A549 (cell line): ENCODE data around the gene KRT7. TPM values are rescaled to one million over a fixed set of nuclear protein-coding genes. Genes with fewer than 3 reads are reported as not detected.

Experiments used
- ATAC-seq, 2 experiments: fragments of 200-7000 bp in 1 of 2; fragments of >200 bp in 1 of 2; cut with Nextera tagmentation in 1 of 2; cut with Tn5 transposase in 1 of 2; 3 replicates each; pipeline versions ENCODE4 v1.8.0 to v1.9.1; 2018 to 2020; ENCODE audit warnings: mild to moderate bottlenecking in 1 of 2, moderate library complexity in 1 of 2
- CTCF ChIA-PET: fragments of 300-600 bp; sonication (Branson Sonifier 250); formaldehyde crosslinking; extraction: SDS; loops from one replicate; lab custom pipeline; 2021; ENCODE audit warnings: antibody characterized with exemption, inconsistent platforms; lab: Yijun Ruan, JAX
- POLR2A ChIA-PET: fragments of 350-600 bp; formaldehyde crosslinking; extraction: SDS; loops from one replicate; lab custom pipeline; 2021; ENCODE audit warnings: antibody characterized with exemption, inconsistent platforms; lab: Yijun Ruan, JAX
- DNase-seq, 2 experiments: peaks; one replicate each; pipeline versions ENCODE4 v3.0.0 to v3.0.0-alpha.2; 2011 to 2016; ENCODE audit warnings: low read depth in 1 of 2, low spot score in 1 of 2
- FAIRE-seq: peaks from 2 replicates; lab custom pipeline; 2011; peaks lifted over from hg19 to GRCh38; lab: Jason Lieb, UNC
- H3K27ac ChIP-seq, 2 experiments: fragments of >200 bp; sonication (Bioruptor Twin); formaldehyde crosslinking; 3 replicates each; pipeline ENCODE4 v1.5.1; 2016 to 2017
- H3K4me1 ChIP-seq: fragments of >200 bp; sonication (Bioruptor Twin); formaldehyde crosslinking; 3 replicates; pipeline ENCODE4 v1.6.1; 2016
- H3K4me2 ChIP-seq: fragments of >200 bp; sonication (Bioruptor Twin); formaldehyde crosslinking; 3 replicates; pipeline ENCODE4 v1.6.1; 2016
- H3K4me3 ChIP-seq: fragments of >200 bp; sonication (Bioruptor Twin); formaldehyde crosslinking; 3 replicates; pipeline ENCODE4 v1.5.1; 2016
- H3K9me3 ChIP-seq: fragments of >200 bp; sonication (Bioruptor Twin); formaldehyde crosslinking; 3 replicates; pipeline ENCODE4 v1.6.1; 2016
- EHF ChIP-seq: fragments of 250-450 bp; sonication (Bioruptor Pico); IDR thresholded peaks from 2 replicates; pipeline ENCODE4 v1.5.0; 2020; ENCODE audit warnings: mild to moderate bottlenecking
- FOSB ChIP-seq: fragments of 250-450 bp; sonication (Bioruptor Pico); IDR thresholded peaks from 2 replicates; pipeline ENCODE4 v1.5.0; 2020; ENCODE audit warnings: mild to moderate bottlenecking, moderate library complexity
- FOXS1 ChIP-seq: fragments of 250-450 bp; sonication (Bioruptor Pico); IDR thresholded peaks from 2 replicates; pipeline ENCODE4 v1.5.0; 2020; ENCODE audit warnings: mild to moderate bottlenecking, moderate library complexity
- HOXA7 ChIP-seq: fragments of 250-450 bp; sonication (Bioruptor Pico); IDR thresholded peaks from 2 replicates; pipeline ENCODE4 v1.5.0; 2020; ENCODE audit warnings: mild to moderate bottlenecking, moderate library complexity
- HOXB5 ChIP-seq: fragments of 250-450 bp; sonication (Bioruptor Pico); IDR thresholded peaks from 2 replicates; pipeline ENCODE4 v1.5.0; 2020; ENCODE audit warnings: mild to moderate bottlenecking, moderate library complexity
- NPAS2 ChIP-seq: fragments of 250-450 bp; sonication (Bioruptor Pico); IDR thresholded peaks from 2 replicates; pipeline ENCODE4 v1.8.0; 2022; ENCODE audit warnings: mild to moderate bottlenecking, moderate library complexity, borderline replicate concordance
- NR3C1 ChIP-seq: fragments of >200 bp; sonication (Bioruptor Twin); formaldehyde crosslinking; IDR thresholded peaks from 3 replicates; pipeline ENCODE4 v1.6.1; 2017
- POLR2A ChIP-seq: IDR thresholded peaks from 2 replicates; pipeline ENCODE4 v1.6.1; 2012; ENCODE audit warnings: mild to moderate bottlenecking, low read length
- POLR2AphosphoS2 ChIP-seq: conservative IDR thresholded peaks from 2 replicates; pipeline ENCODE4 v1.6.1; 2012; ENCODE audit warnings: low read length, improper control_type of control experiment, inconsistent platforms
- RAD21 ChIP-seq, 2 experiments: fragments of >200 bp in 1 of 2; sonication (Bioruptor Twin) in 1 of 2; formaldehyde crosslinking in 1 of 2; IDR thresholded peaks in 1 of 2; conservative IDR thresholded peaks in 1 of 2; 2 replicates in 1 of 2; 3 replicates in 1 of 2; pipeline ENCODE4 v1.6.1; 2012 to 2018; ENCODE audit warnings: inconsistent platforms in 1 of 2
- RARB ChIP-seq: fragments of 250-450 bp; sonication (Bioruptor Pico); IDR thresholded peaks from 2 replicates; pipeline ENCODE4 v1.8.0; 2021; ENCODE audit warnings: mild to moderate bottlenecking, moderate library complexity
- TFCP2L1 ChIP-seq: fragments of 250-450 bp; sonication (Bioruptor Pico); IDR thresholded peaks from 2 replicates; pipeline ENCODE4 v1.5.0; 2021; ENCODE audit warnings: mild to moderate bottlenecking
- TP53 ChIP-seq: fragments of 250-450 bp; sonication (Bioruptor Pico); IDR thresholded peaks from 2 replicates; pipeline ENCODE4 v1.5.0; 2021; ENCODE audit warnings: mild to moderate bottlenecking, moderate library complexity
- ZC3H11A ChIP-seq: fragments of 450-650 bp; IDR thresholded peaks from 2 replicates; pipeline ENCODE4 v1.6.1; 2014; ENCODE audit warnings: antibody characterized with exemption, mild to moderate bottlenecking
- WGBS: methylation state at CpG from one replicate; pipeline ENCODE4 v1.1.6; 2017; ENCODE audit errors: missing lambda C conversion rate; 5-methylcytosine and 5-hydroxymethylcytosine counted together
- polyA plus RNA-seq, 4 experiments: library from polyadenylated mRNA; depleted of rRNA in 3 of 4; stranded (reverse); fragments of >200 nt; fragmentation: RNase III in 1 of 4; extraction: RNeasy Plus Mini Kit Qiagen cat#74134 plus additional on column Dnase treatment in 1 of 4; gene quantifications; 2 replicates in 3 of 4; 3 replicates in 1 of 4; pipeline ENCODE4 v1.2.3, GENCODE V29; 2011 to 2017
- TF ChIP-seq, protein P1 (sequence below): IDR thresholded peaks from 2 replicates; pipeline ENCODE4 v1.6.1; 2012; ENCODE audit warnings: low read depth, borderline replicate concordance
- TF ChIP-seq, protein P2 (sequence below): fragments of 250-450 bp; sonication (Bioruptor Pico); IDR thresholded peaks from 2 replicates; pipeline ENCODE4 v1.5.0; 2020; ENCODE audit warnings: low read depth, mild to moderate bottlenecking, moderate library complexity
- TF ChIP-seq, protein P3 (sequence below): IDR thresholded peaks from 2 replicates; pipeline ENCODE4 v1.6.1; 2012
- TF ChIP-seq, protein P4 (sequence below): fragments of 250-450 bp; sonication (Bioruptor Pico); IDR thresholded peaks from 2 replicates; pipeline ENCODE4 v1.5.0; 2021; ENCODE audit warnings: mild to moderate bottlenecking, moderate library complexity, borderline replicate concordance
- TF ChIP-seq, protein P5 (sequence below): fragments of 150-350 bp; IDR thresholded peaks from 2 replicates; pipeline ENCODE4 v1.6.1; 2014; ENCODE audit warnings: low read depth, mild to moderate bottlenecking, low read length
- TF ChIP-seq, protein P6 (sequence below): fragments of >200 bp; sonication (Bioruptor Twin); formaldehyde crosslinking; IDR thresholded peaks from 2 replicates; pipeline ENCODE4 v1.6.1; 2016

Gene KRT7
- polyA plus RNA-seq, 2 of the 4 experiments (the other 2 are of a cell fraction) = 2,623 to 3,055 TPM

- TF ChIP-seq, protein P1, sequence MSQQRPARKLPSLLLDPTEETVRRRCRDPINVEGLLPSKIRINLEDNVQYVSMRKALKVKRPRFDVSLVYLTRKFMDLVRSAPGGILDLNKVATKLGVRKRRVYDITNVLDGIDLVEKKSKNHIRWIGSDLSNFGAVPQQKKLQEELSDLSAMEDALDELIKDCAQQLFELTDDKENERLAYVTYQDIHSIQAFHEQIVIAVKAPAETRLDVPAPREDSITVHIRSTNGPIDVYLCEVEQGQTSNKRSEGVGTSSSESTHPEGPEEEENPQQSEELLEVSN = 0 out of 2 replicates have a peak, but pooled peaks have one; percentile 41
- TF ChIP-seq TFCP2L1 (CRISPR knock-in tag) = peak; percentile 49; the same call in 1 of the 2 replicates
- TF ChIP-seq, protein P2, sequence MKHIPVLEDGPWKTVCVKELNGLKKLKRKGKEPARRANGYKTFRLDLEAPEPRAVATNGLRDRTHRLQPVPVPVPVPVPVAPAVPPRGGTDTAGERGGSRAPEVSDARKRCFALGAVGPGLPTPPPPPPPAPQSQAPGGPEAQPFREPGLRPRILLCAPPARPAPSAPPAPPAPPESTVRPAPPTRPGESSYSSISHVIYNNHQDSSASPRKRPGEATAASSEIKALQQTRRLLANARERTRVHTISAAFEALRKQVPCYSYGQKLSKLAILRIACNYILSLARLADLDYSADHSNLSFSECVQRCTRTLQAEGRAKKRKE = 0 out of 2 replicates have a peak, but pooled peaks have one; percentile 2
- TF ChIP-seq RARB = peak; percentile 70
- TF ChIP-seq HOXA7 (CRISPR knock-in tag) = no peak; the same call in none of the 2 replicates
- no peak for TF ChIP-seq NPAS2 (CRISPR knock-in tag)
- TF ChIP-seq ZC3H11A = no peak
- peak in 1 of 2 experiments; percentile 2; a peak in 1 of 5 replicates for TF ChIP-seq RAD21 (conservative IDR thresholded peaks at IDR 0.05 in 1 of 2, IDR thresholded peaks at IDR 0.05 in 1 of 2)
- TF ChIP-seq NR3C1 = no peak
- TF ChIP-seq, protein P3, sequence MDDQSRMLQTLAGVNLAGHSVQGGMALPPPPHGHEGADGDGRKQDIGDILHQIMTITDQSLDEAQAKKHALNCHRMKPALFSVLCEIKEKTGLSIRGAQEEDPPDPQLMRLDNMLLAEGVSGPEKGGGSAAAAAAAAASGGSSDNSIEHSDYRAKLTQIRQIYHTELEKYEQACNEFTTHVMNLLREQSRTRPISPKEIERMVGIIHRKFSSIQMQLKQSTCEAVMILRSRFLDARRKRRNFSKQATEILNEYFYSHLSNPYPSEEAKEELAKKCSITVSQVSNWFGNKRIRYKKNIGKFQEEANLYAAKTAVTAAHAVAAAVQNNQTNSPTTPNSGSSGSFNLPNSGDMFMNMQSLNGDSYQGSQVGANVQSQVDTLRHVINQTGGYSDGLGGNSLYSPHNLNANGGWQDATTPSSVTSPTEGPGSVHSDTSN = peak; percentile 89
- peak; percentile 25; the same call in 1 of the 2 replicates for TF ChIP-seq POLR2AphosphoS2
- peak; percentile 55 for TF ChIP-seq POLR2A
- TF ChIP-seq, protein P4, sequence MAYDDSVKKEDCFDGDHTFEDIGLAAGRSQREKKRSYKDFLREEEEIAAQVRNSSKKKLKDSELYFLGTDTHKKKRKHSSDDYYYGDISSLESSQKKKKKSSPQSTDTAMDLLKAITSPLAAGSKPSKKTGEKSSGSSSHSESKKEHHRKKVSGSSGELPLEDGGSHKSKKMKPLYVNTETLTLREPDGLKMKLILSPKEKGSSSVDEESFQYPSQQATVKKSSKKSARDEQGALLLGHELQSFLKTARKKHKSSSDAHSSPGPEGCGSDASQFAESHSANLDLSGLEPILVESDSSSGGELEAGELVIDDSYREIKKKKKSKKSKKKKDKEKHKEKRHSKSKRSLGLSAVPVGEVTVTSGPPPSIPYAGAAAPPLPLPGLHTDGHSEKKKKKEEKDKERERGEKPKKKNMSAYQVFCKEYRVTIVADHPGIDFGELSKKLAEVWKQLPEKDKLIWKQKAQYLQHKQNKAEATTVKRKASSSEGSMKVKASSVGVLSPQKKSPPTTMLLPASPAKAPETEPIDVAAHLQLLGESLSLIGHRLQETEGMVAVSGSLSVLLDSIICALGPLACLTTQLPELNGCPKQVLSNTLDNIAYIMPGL (CRISPR knock-in tag) = peak; percentile 15
- TF ChIP-seq FOXS1 (CRISPR knock-in tag) = 0 out of 2 replicates have a peak, but pooled peaks have one; percentile 11
- TF ChIP-seq, protein P5, sequence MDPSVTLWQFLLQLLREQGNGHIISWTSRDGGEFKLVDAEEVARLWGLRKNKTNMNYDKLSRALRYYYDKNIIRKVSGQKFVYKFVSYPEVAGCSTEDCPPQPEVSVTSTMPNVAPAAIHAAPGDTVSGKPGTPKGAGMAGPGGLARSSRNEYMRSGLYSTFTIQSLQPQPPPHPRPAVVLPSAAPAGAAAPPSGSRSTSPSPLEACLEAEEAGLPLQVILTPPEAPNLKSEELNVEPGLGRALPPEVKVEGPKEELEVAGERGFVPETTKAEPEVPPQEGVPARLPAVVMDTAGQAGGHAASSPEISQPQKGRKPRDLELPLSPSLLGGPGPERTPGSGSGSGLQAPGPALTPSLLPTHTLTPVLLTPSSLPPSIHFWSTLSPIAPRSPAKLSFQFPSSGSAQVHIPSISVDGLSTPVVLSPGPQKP = no peak
- TF ChIP-seq, protein P6, sequence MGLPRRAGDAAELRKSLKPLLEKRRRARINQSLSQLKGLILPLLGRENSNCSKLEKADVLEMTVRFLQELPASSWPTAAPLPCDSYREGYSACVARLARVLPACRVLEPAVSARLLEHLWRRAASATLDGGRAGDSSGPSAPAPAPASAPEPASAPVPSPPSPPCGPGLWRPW = 0 out of 2 replicates have a peak, but pooled peaks have one; percentile 30
- TF ChIP-seq EHF = peak; percentile 54
- peak; percentile 73 for TF ChIP-seq FOSB (CRISPR knock-in tag)
- no peak for TF ChIP-seq TP53
- peak; percentile 1 for TF ChIP-seq HOXB5 (CRISPR knock-in tag)
- Histone ChIP-seq H3K27ac (peak overlapping the region; percentile 96 to 100), H3K4me1 (peaks cover 62% of the 10 kb centered on the region), H3K9me3 (no peaks in the 10 kb centered on the region), H3K4me3 (peak overlapping the region; percentile 59; the same call in 1 of the 3 replicates), H3K4me2 (peak overlapping the region; percentile 94)
- 6% methylated on average over 4 of the region's 4 CpGs for WGBS
- ChIA-PET POLR2A (interaction anchor here (0.7 to 11.7 kb wide), 13 partner anchors 9 to 1251 kb away, joined by 3 to 383 read pairs (median 7); partner anchors contain the start of gene KRT80), CTCF (interaction anchor here (0.9 to 15.3 kb wide), 15 partner anchors 13 to 696 kb away, joined by 3 to 387 read pairs (median 6); partner anchors contain the start of gene KRT83)
- no peak for ATAC-seq
- FAIRE-seq = peak; percentile 94
- DNase-seq = peak in 1 of 2 experiments; percentile 76
Observed at GRCh38 chr12:52284562-52285171, 51.6 kb downstream of the KRT7 start.
